Measurements from ENCODE around the gene BAD. TPM values are rescaled to one million over a fixed set of nuclear protein-coding genes. Genes with fewer than 3 reads are reported as not detected.

Gene BAD
- polyA plus RNA-seq, 1 donor (not counting 4 experiments of a cell fraction or from before 2014, with no cell fraction given) = 58.3 TPM

DNA sequence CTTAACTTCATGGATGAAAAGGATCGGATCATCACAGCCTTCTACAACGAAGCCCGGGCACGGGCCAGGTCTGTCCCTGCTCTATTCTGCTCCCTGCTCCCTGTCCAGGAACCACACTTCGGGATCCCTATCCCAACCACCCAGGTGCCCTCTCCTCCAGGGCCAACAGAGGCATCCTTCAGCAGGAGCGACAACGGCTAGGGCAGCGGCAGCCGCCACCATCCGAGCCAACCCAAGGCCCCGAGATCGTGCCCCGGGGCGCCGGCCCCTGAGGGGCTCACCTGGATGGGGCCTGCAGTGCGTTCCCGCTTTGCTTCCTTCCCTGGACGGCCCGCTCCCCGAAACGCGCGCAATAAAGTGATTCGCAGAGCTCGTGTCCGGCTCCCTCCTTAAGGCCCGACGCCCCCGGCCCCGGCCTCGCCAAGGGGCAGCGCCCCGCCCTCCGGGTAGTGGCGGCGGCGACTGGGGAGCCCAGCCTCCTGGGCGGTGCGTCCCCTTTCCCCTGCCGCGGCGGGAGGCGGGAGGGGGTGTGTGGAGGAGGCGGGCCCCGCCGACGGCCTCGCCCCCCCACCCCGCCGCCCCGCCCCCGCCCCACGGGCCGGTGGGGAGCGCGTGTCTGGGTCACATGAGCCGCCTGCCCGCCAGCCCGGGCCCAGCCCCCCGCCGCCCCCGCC is 50.4 kb downstream of the BAD start, which contains the start of gene VEGFB:
Gene VEGFB (plus strand): TSS at position 672 of the 674 bp plus-strand sequence. CDS start 250 bp downstream, outside the sequence.
- H3K4me2 ChIP-seq (ENCODE audit: control insufficient read depth, extremely low read depth, insufficient read depth, low read depth, low read length) = peak within 1 kb of the TSS; percentile 82
- TF ChIP-seq, protein P1, sequence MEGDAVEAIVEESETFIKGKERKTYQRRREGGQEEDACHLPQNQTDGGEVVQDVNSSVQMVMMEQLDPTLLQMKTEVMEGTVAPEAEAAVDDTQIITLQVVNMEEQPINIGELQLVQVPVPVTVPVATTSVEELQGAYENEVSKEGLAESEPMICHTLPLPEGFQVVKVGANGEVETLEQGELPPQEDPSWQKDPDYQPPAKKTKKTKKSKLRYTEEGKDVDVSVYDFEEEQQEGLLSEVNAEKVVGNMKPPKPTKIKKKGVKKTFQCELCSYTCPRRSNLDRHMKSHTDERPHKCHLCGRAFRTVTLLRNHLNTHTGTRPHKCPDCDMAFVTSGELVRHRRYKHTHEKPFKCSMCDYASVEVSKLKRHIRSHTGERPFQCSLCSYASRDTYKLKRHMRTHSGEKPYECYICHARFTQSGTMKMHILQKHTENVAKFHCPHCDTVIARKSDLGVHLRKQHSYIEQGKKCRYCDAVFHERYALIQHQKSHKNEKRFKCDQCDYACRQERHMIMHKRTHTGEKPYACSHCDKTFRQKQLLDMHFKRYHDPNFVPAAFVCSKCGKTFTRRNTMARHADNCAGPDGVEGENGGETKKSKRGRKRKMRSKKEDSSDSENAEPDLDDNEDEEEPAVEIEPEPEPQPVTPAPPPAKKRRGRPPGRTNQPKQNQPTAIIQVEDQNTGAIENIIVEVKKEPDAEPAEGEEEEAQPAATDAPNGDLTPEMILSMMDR (optimal IDR thresholded peaks at IDR 0.05 in 1 of 3, IDR thresholded peaks at IDR 0.05 in 1 of 3, conservative IDR thresholded peaks at IDR 0.05 in 1 of 3; ENCODE audit: extremely low read depth in 1 of 3, insufficient read depth in 2 of 3, low read length in 3 of 3) = no peak
- TF ChIP-seq EZH2 (IDR thresholded peaks at IDR 0.05; ENCODE audit: low read length) = no peak
- no peaks in the 10 kb centered on the region for H3K9me3 ChIP-seq (ENCODE audit: control insufficient read depth, low read depth, low read length)
- peak within 1 kb of the TSS; percentile 58 for H3K9ac ChIP-seq (ENCODE audit: control insufficient read depth, extremely low read depth, insufficient read depth, low read length)
- no peaks in the 10 kb centered on the region for H3K79me2 ChIP-seq (ENCODE audit: control insufficient read depth, insufficient read depth, low read length)
- no peak for FAIRE-seq
- peaks cover 10 to 25% of the 10 kb centered on the region in 2 experiments for H3K36me3 ChIP-seq (ENCODE audit: control insufficient read depth in 2 of 2, extremely low read depth in 1 of 2, insufficient read depth in 2 of 2, low read length in 2 of 2)
- H4K20me1 ChIP-seq (ENCODE audit: control insufficient read depth, extremely low read depth, insufficient read depth, low read length) = no peaks in the 10 kb centered on the region
- H3K4me3 ChIP-seq (ENCODE audit: control insufficient read depth in 2 of 3, extremely low read depth in 1 of 3, insufficient read depth in 2 of 3, low read depth in 1 of 3, low read length in 3 of 3) = peak within 1 kb of the TSS; percentile 49 to 65 (median 63)
- dilution Hi-C loops (cut with MboI; ENCODE audit: extremely low pct_ligation_motif_present, low sequenced_read_pairs) = no loop called here
- H3K4me1 ChIP-seq (ENCODE audit: control insufficient read depth, extremely low read depth, insufficient read depth, low read length) = peaks cover 54% of the 10 kb centered on the region
- DNase-seq (ENCODE audit: low read depth, low spot score) = no peak
- peaks cover 2% of the 10 kb centered on the region for H3K9me1 ChIP-seq (ENCODE audit: control insufficient read depth, extremely low read depth, insufficient read depth, low read length)
- H3K27me3 ChIP-seq (ENCODE audit: control insufficient read depth, extremely low read depth, insufficient read depth, low read length) = no peaks in the 10 kb centered on the region
- no peak within 1 kb of the TSS for H2AFZ ChIP-seq (ENCODE audit: control insufficient read depth, low read length)
- no peak within 1 kb of the TSS for H3K27ac ChIP-seq (ENCODE audit: control insufficient read depth, insufficient read depth, low read length)

DNA sequence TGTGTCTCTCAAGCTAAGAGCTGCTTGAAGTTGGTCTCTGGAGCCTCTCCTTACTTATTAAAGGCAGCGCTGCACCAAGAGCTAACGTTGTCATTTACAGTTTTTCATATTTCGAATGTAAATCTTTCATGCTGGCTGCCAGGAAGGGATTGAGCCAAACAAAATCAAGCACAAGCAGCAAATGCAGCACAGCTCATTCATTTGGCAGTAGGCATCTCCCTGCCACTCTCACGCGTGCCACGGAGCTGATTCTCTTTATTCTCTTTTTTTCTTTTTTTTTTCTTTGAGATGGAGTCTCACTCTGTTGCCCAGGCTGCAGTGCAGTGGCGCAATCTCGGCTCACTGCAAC is 51.5 kb downstream of the BAD start:
- H3K9me3 ChIP-seq (ENCODE audit: control insufficient read depth, low read depth, low read length) = no peaks in the 10 kb centered on the region
- peaks cover 2% of the 10 kb centered on the region for H3K9me1 ChIP-seq (ENCODE audit: control insufficient read depth, extremely low read depth, insufficient read depth, low read length)
- no peak overlapping the region for H3K27ac ChIP-seq (ENCODE audit: control insufficient read depth, insufficient read depth, low read length)
- H3K9ac ChIP-seq (ENCODE audit: control insufficient read depth, extremely low read depth, insufficient read depth, low read length) = no peak overlapping the region
- H2AFZ ChIP-seq (ENCODE audit: control insufficient read depth, low read length) = no peak overlapping the region
- no peaks in the 10 kb centered on the region for H3K79me2 ChIP-seq (ENCODE audit: control insufficient read depth, insufficient read depth, low read length)
- DNase-seq (ENCODE audit: low read depth, low spot score) (no peak), FAIRE-seq (no peak)
- no peak overlapping the region for H3K4me3 ChIP-seq (ENCODE audit: control insufficient read depth in 2 of 3, extremely low read depth in 1 of 3, insufficient read depth in 2 of 3, low read depth in 1 of 3, low read length in 3 of 3)
- H3K27me3 ChIP-seq (ENCODE audit: control insufficient read depth, extremely low read depth, insufficient read depth, low read length) = no peaks in the 10 kb centered on the region
- H3K4me1 ChIP-seq (ENCODE audit: control insufficient read depth, extremely low read depth, insufficient read depth, low read length) = peaks cover 53% of the 10 kb centered on the region
- no peaks in the 10 kb centered on the region for H4K20me1 ChIP-seq (ENCODE audit: control insufficient read depth, extremely low read depth, insufficient read depth, low read length)
- peaks cover 3 to 14% of the 10 kb centered on the region in 2 experiments for H3K36me3 ChIP-seq (ENCODE audit: control insufficient read depth in 2 of 2, extremely low read depth in 1 of 2, insufficient read depth in 2 of 2, low read length in 2 of 2)
- dilution Hi-C loops (cut with MboI; ENCODE audit: extremely low pct_ligation_motif_present, low sequenced_read_pairs) = no loop called here
- TF ChIP-seq, protein P1 (optimal IDR thresholded peaks at IDR 0.05 in 1 of 3, IDR thresholded peaks at IDR 0.05 in 1 of 3, conservative IDR thresholded peaks at IDR 0.05 in 1 of 3; ENCODE audit: extremely low read depth in 1 of 3, insufficient read depth in 2 of 3, low read length in 3 of 3) = no peak
- TF ChIP-seq EZH2 (IDR thresholded peaks at IDR 0.05; ENCODE audit: low read length) = no peak
- peak overlapping the region; percentile 37 for H3K4me2 ChIP-seq (ENCODE audit: control insufficient read depth, extremely low read depth, insufficient read depth, low read depth, low read length)

Measured in keratinocyte (primary cell).